Liver (tissue), 3 donors: ENCODE measurements around the gene TEDC1.

Experiments used
- EGR1 ChIP-seq, 2 donors: IDR thresholded peaks; 2 replicates each; pipeline ENCODE4 v1.6.1; 2016 to 2018; ENCODE audit warnings: antibody characterized with exemption in 2 of 2, low read depth in 2 of 2
- FOXA1 ChIP-seq: IDR thresholded peaks from 2 replicates; pipeline ENCODE4 v1.6.1; 2016; ENCODE audit warnings: antibody characterized with exemption
- GABPA ChIP-seq, 2 donors: IDR thresholded peaks in 1 of 2; conservative IDR thresholded peaks in 1 of 2; 2 replicates each; pipeline ENCODE4 v1.6.1; 2016; ENCODE audit warnings: antibody characterized with exemption in 2 of 2, mild to moderate bottlenecking in 1 of 2, moderate library complexity in 1 of 2
- JUND ChIP-seq, 2 donors: IDR thresholded peaks; 2 replicates each; pipeline ENCODE4 v1.6.1; 2016; ENCODE audit warnings: antibody characterized with exemption in 2 of 2
- MAX ChIP-seq: IDR thresholded peaks from 2 replicates; pipeline ENCODE4 v1.6.1; 2016; ENCODE audit warnings: antibody characterized with exemption
- RAD21 ChIP-seq, 2 donors: IDR thresholded peaks; 2 replicates each; pipeline ENCODE4 v1.6.1; 2016; ENCODE audit warnings: antibody characterized with exemption in 2 of 2, mild to moderate bottlenecking in 2 of 2
- RXRA ChIP-seq, 2 donors: IDR thresholded peaks; 2 replicates each; pipeline ENCODE4 v1.6.1; 2017 to 2018; ENCODE audit warnings: antibody characterized with exemption in 2 of 2, mild to moderate bottlenecking in 1 of 2
- SP1 ChIP-seq: IDR thresholded peaks from 2 replicates; pipeline ENCODE4 v1.6.1; 2018; ENCODE audit warnings: antibody characterized with exemption, mild to moderate bottlenecking
- TAF1 ChIP-seq: conservative IDR thresholded peaks from 2 replicates; pipeline ENCODE4 v1.6.1; 2016; ENCODE audit warnings: antibody characterized with exemption, mild to moderate bottlenecking
- YY1 ChIP-seq: IDR thresholded peaks from 2 replicates; pipeline ENCODE4 v1.6.1; 2016; ENCODE audit warnings: antibody characterized with exemption, mild to moderate bottlenecking
- ZBTB33 ChIP-seq: IDR thresholded peaks from 2 replicates; pipeline ENCODE4 v1.6.1; 2016; ENCODE audit warnings: antibody characterized with exemption
- TF ChIP-seq, protein P1 (sequence below): fragments of 150-350 bp; IDR thresholded peaks from 2 replicates; pipeline ENCODE4 v1.5.1; 2017; ENCODE audit warnings: improper control_type of control experiment, low read depth, low read length; ENCODE audit not compliant: missing input control
- donor health status: healthy.
- donor health status: healthy.

DNA sequence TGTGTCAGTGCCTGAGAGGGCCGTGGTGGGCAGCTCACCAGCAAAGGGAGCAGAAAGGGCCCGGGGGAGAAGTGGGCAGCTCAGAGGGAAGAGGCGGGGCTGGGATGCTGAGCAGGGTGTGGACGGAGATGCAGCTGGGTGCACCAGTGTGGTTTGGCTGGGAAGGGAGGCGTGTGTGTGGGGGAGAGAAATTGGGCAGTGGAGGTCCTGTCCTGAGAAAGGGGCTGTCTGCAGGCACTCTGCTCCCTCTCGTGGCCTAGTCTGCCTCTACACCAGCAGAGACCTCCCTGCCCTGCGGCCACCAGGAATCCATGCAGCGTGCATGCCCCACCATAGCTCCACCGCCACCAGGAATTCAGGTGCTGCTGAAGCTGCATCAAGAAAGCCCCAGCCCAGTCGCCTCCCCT is 41.7 kb downstream of the TEDC1 start:
- TF ChIP-seq, protein P1, sequence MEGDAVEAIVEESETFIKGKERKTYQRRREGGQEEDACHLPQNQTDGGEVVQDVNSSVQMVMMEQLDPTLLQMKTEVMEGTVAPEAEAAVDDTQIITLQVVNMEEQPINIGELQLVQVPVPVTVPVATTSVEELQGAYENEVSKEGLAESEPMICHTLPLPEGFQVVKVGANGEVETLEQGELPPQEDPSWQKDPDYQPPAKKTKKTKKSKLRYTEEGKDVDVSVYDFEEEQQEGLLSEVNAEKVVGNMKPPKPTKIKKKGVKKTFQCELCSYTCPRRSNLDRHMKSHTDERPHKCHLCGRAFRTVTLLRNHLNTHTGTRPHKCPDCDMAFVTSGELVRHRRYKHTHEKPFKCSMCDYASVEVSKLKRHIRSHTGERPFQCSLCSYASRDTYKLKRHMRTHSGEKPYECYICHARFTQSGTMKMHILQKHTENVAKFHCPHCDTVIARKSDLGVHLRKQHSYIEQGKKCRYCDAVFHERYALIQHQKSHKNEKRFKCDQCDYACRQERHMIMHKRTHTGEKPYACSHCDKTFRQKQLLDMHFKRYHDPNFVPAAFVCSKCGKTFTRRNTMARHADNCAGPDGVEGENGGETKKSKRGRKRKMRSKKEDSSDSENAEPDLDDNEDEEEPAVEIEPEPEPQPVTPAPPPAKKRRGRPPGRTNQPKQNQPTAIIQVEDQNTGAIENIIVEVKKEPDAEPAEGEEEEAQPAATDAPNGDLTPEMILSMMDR, result no peak
- TF ChIP-seq TAF1 (no peak), GABPA (IDR thresholded peaks at IDR 0.05 in 1 of 2, conservative IDR thresholded peaks at IDR 0.05 in 1 of 2) (no peak), MAX (no peak), ZBTB33 (no peak), RAD21 (IDR thresholded peaks at IDR 0.05) (no peak), YY1 (no peak), JUND (IDR thresholded peaks at IDR 0.05) (no peak), SP1 (no peak), EGR1 (IDR thresholded peaks at IDR 0.05; ENCODE audit: low read depth in 2 of 2) (no peak), FOXA1 (no peak), RXRA (IDR thresholded peaks at IDR 0.05) (no peak)
